Measurements from ENCODE around the gene FNDC3B.

FNDC3B gene

GRCh38 chr3:172194702-172195406 is 155.5 kb downstream of the FNDC3B start:
- TF ChIP-seq CTCF (IDR thresholded peaks at IDR 0.05), result no peak
- Histone ChIP-seq H3K27ac (no peak overlapping the region), H3K4me3 (no peak overlapping the region)
- DNase-seq (ENCODE audit: low spot score), result no peak

GRCh38 chr3:172195407-172195754 is 156.0 kb downstream of the FNDC3B start:
- no peak for DNase-seq (ENCODE audit: low spot score)
- H3K4me3 ChIP-seq, result no peak overlapping the region
- no peak for TF ChIP-seq CTCF (IDR thresholded peaks at IDR 0.05)
- no peak overlapping the region for H3K27ac ChIP-seq

- no peak for DNase-seq (ENCODE audit: low spot score)
- no peak overlapping the region for H3K4me3 ChIP-seq
- TF ChIP-seq CTCF (IDR thresholded peaks at IDR 0.05), result no peak
These were observed 158.0 kb downstream of the FNDC3B start for GRCh38 chr3:172197344-172197743.

GRCh38 chr3:172198428-172198827 is 159.1 kb downstream of the FNDC3B start:
- no peak for DNase-seq (ENCODE audit: low spot score)
- TF ChIP-seq CTCF (IDR thresholded peaks at IDR 0.05), result no peak

More at GRCh38 chr3:172197344-172197743, 158.0 kb downstream of the FNDC3B start:
- no peak overlapping the region for H3K27ac ChIP-seq

GRCh38 chr3:172199850-172200369 is 160.5 kb downstream of the FNDC3B start:
- no peak for DNase-seq (ENCODE audit: low spot score)
- Histone ChIP-seq H3K4me3 (no peak overlapping the region), H3K27ac (no peak overlapping the region)
- TF ChIP-seq CTCF (IDR thresholded peaks at IDR 0.05), result no peak

More at GRCh38 chr3:172198428-172198827, 159.1 kb downstream of the FNDC3B start:
- H3K27ac ChIP-seq, result no peak overlapping the region
- no peak overlapping the region for H3K4me3 ChIP-seq

- H3K4me3 ChIP-seq, result peak overlapping the region; percentile 38
- peak; percentile 86 for DNase-seq (ENCODE audit: low spot score)
- peak overlapping the region; percentile 68 to 87 for H3K27ac ChIP-seq
- no peak for TF ChIP-seq CTCF (IDR thresholded peaks at IDR 0.05)
These were observed 161.9 kb downstream of the FNDC3B start for GRCh38 chr3:172201136-172201869.

All from coronary artery (tissue), 2 donors.